H1 (cell line): ENCODE data around the gene COX7A1. TPM values are rescaled to one million over a fixed set of nuclear protein-coding genes. Genes with fewer than 3 reads are reported as not detected.

Experiments
- BRCA1 ChIP-seq: IDR thresholded peaks from 2 replicates; pipeline ENCODE4 v1.6.1; 2012; ENCODE audit warnings: low read depth, low read length, improper control_type of control experiment
- CREB1 ChIP-seq: IDR thresholded peaks from 2 replicates; pipeline ENCODE4 v1.6.1; 2012; ENCODE audit warnings: inconsistent platforms
- CTBP2 ChIP-seq: IDR thresholded peaks from 2 replicates; pipeline ENCODE4 v1.7.0; 2011; ENCODE audit warnings: borderline replicate concordance, mild to moderate bottlenecking, moderate library complexity, mixed read lengths, low read length; ENCODE audit not compliant: insufficient read depth, insufficient read length
- POLR2A ChIP-seq, 2 experiments: IDR thresholded peaks; 1 replicate in 1 of 2; 2 replicates in 1 of 2; pipeline ENCODE4 v1.6.1; 2011; ENCODE audit warnings: low read depth in 2 of 2, low read length in 2 of 2, mild to moderate bottlenecking in 2 of 2; ENCODE audit errors: control extremely low read depth in 1 of 2
- RFX5 ChIP-seq: IDR thresholded peaks from 2 replicates; pipeline ENCODE4 v1.6.1; 2011; ENCODE audit warnings: low read depth, low read length, improper control_type of control experiment, borderline replicate concordance
- SIN3A ChIP-seq, 2 experiments: IDR thresholded peaks in 1 of 2; conservative IDR thresholded peaks in 1 of 2; 2 replicates each; pipeline ENCODE4 v1.6.1; 2011 to 2012; ENCODE audit warnings: low read length in 2 of 2, improper control_type of control experiment in 1 of 2, low read depth in 1 of 2, mild to moderate bottlenecking in 1 of 2
- TAF7 ChIP-seq: optimal IDR thresholded peaks from 2 replicates; pipeline ENCODE3; 2011; ENCODE audit warnings: low read depth, mild to moderate bottlenecking, inconsistent platforms, low read length, moderate library complexity, borderline replicate concordance
- TBP ChIP-seq: IDR thresholded peaks from 2 replicates; pipeline ENCODE4 v1.6.1; 2011; ENCODE audit warnings: low read depth, low read length, improper control_type of control experiment
- TEAD4 ChIP-seq: IDR thresholded peaks from 2 replicates; pipeline ENCODE4 v1.6.1; 2012; ENCODE audit warnings: low read depth, low read length, inconsistent platforms, mixed read lengths
- ZNF274 ChIP-seq: IDR thresholded peaks from 2 replicates; pipeline ENCODE4 v1.7.0; 2012; ENCODE audit warnings: low read length, borderline replicate concordance; ENCODE audit errors: extremely low read depth
- polyA plus RNA-seq, 7 experiments: library from polyadenylated mRNA; depleted of rRNA in 3 of 7; stranded (reverse) in 5 of 7; unstranded in 2 of 7; fragments of >200 nt in 5 of 7; fragments of 200-250 nt in 2 of 7; gene quantifications; 1 replicate in 5 of 7; 2 replicates in 1 of 7; 4 replicates in 1 of 7; pipeline versions ENCODE4 v1.2.1 to v1.2.3, GENCODE V29; 2011 to 2013; ENCODE audit warnings: missing spikeins in 2 of 7, mixed read lengths in 2 of 7
- total RNA-seq: library from RNA; stranded (reverse); fragmentation: NEBNext Ultra II Directional; extraction: Animal tissue kit (Norgen Biotek cat#: 25700); gene quantifications from 2 replicates; pipeline ENCODE4 v1.2.1, GENCODE V29; 2021
- TF ChIP-seq, protein P1 (sequence below): fragments of 300-600 bp; sonication (generic); IDR thresholded peaks from 2 replicates; pipeline ENCODE4 v1.7.1; 2012; ENCODE audit warnings: low read length, moderate library complexity, mild to moderate bottlenecking, inconsistent platforms; ENCODE audit not compliant: insufficient replicate concordance

COX7A1 gene
- total and polyA plus RNA-seq, 2 of the 8 experiments (the other 6 are each of a cell fraction or from before 2014, with no cell fraction given), result 0.60 TPM

DNA sequence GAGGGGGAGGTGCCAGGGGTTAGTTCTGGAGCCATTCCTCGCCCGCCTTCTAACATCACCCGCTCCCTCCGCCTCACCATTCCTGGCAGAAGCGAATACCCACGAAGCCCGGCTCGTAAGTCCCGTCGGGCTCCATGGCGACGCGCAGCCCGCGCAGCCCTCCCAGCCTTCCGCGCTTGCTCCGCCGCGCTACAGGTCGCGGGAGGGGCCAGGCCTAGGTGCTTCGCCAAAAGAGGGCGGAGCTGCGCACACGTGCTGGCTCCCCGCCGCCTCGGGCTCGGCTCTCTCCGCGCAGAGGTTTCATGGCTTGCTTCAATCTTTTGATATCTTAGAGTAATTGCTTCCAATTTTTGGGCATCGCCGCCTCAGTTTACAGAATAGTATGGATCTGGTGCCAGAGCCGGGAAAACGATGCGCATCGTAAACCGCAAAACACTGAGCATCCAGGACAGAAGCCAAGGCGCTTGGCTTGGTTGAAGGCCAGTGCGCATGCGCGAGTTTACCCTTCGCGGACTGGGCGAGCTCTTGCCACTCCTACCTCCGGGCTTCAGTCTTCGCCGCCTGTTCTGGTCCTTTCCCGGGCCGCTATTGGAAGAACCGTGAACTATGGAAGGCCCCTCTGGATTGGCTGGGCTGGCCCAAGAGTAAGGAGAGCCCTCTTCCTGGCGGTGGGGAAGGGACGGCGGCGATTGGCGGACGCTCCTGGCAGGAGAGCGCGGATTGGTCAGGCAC lies 37.4 kb downstream of the COX7A1 start, which contains the start of gene POLR2I (continued):
- TF ChIP-seq, protein P1, sequence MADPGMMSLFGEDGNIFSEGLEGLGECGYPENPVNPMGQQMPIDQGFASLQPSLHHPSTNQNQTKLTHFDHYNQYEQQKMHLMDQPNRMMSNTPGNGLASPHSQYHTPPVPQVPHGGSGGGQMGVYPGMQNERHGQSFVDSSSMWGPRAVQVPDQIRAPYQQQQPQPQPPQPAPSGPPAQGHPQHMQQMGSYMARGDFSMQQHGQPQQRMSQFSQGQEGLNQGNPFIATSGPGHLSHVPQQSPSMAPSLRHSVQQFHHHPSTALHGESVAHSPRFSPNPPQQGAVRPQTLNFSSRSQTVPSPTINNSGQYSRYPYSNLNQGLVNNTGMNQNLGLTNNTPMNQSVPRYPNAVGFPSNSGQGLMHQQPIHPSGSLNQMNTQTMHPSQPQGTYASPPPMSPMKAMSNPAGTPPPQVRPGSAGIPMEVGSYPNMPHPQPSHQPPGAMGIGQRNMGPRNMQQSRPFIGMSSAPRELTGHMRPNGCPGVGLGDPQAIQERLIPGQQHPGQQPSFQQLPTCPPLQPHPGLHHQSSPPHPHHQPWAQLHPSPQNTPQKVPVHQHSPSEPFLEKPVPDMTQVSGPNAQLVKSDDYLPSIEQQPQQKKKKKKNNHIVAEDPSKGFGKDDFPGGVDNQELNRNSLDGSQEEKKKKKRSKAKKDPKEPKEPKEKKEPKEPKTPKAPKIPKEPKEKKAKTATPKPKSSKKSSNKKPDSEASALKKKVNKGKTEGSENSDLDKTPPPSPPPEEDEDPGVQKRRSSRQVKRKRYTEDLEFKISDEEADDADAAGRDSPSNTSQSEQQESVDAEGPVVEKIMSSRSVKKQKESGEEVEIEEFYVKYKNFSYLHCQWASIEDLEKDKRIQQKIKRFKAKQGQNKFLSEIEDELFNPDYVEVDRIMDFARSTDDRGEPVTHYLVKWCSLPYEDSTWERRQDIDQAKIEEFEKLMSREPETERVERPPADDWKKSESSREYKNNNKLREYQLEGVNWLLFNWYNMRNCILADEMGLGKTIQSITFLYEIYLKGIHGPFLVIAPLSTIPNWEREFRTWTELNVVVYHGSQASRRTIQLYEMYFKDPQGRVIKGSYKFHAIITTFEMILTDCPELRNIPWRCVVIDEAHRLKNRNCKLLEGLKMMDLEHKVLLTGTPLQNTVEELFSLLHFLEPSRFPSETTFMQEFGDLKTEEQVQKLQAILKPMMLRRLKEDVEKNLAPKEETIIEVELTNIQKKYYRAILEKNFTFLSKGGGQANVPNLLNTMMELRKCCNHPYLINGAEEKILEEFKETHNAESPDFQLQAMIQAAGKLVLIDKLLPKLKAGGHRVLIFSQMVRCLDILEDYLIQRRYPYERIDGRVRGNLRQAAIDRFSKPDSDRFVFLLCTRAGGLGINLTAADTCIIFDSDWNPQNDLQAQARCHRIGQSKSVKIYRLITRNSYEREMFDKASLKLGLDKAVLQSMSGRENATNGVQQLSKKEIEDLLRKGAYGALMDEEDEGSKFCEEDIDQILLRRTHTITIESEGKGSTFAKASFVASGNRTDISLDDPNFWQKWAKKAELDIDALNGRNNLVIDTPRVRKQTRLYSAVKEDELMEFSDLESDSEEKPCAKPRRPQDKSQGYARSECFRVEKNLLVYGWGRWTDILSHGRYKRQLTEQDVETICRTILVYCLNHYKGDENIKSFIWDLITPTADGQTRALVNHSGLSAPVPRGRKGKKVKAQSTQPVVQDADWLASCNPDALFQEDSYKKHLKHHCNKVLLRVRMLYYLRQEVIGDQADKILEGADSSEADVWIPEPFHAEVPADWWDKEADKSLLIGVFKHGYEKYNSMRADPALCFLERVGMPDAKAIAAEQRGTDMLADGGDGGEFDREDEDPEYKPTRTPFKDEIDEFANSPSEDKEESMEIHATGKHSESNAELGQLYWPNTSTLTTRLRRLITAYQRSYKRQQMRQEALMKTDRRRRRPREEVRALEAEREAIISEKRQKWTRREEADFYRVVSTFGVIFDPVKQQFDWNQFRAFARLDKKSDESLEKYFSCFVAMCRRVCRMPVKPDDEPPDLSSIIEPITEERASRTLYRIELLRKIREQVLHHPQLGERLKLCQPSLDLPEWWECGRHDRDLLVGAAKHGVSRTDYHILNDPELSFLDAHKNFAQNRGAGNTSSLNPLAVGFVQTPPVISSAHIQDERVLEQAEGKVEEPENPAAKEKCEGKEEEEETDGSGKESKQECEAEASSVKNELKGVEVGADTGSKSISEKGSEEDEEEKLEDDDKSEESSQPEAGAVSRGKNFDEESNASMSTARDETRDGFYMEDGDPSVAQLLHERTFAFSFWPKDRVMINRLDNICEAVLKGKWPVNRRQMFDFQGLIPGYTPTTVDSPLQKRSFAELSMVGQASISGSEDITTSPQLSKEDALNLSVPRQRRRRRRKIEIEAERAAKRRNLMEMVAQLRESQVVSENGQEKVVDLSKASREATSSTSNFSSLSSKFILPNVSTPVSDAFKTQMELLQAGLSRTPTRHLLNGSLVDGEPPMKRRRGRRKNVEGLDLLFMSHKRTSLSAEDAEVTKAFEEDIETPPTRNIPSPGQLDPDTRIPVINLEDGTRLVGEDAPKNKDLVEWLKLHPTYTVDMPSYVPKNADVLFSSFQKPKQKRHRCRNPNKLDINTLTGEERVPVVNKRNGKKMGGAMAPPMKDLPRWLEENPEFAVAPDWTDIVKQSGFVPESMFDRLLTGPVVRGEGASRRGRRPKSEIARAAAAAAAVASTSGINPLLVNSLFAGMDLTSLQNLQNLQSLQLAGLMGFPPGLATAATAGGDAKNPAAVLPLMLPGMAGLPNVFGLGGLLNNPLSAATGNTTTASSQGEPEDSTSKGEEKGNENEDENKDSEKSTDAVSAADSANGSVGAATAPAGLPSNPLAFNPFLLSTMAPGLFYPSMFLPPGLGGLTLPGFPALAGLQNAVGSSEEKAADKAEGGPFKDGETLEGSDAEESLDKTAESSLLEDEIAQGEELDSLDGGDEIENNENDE, result no peak
- peak; percentile 64 for TF ChIP-seq TAF7
- no peak for TF ChIP-seq TEAD4
- peak; percentile 65; the same call in 1 of the 2 replicates for TF ChIP-seq CREB1
- TF ChIP-seq BRCA1, result no peak
- no peak for TF ChIP-seq ZNF274
- no peak for TF ChIP-seq RFX5
- TF ChIP-seq POLR2A (IDR thresholded peaks at IDR 0.05; ENCODE audit: control extremely low read depth in 1 of 2, low read depth in 2 of 2, low read length in 2 of 2), result peak in 1 of 2 experiments; percentile 70; a peak in 2 of 3 replicates
- no peak for TF ChIP-seq CTBP2
- peak; percentile 69 to 74; a peak in 1 of 4 replicates for TF ChIP-seq SIN3A (conservative IDR thresholded peaks at IDR 0.05 in 1 of 2, IDR thresholded peaks at IDR 0.05 in 1 of 2; ENCODE audit: low read depth in 1 of 2, low read length in 2 of 2)
- no peak; the same call in 1 of the 2 replicates for TF ChIP-seq TBP
